Osteoblast (primary cell): Measurements from ENCODE around the gene MKRN2. TPM values are rescaled to one million over a fixed set of nuclear protein-coding genes. Genes with fewer than 3 reads are reported as not detected.

Experiments
- DNase-seq: peaks from one replicate; pipeline ENCODE4 v3.0.0; 2011; ENCODE audit warnings: low spot score, mixed read lengths; ENCODE audit not compliant: insufficient read length; ENCODE audit errors: missing footprints
- H2AFZ ChIP-seq: 2 replicates; pipeline ENCODE4 v1.6.0; 2011; ENCODE audit warnings: mild to moderate bottlenecking, low read length
- H3K27ac ChIP-seq: 2 replicates; pipeline ENCODE4 v1.5.1; 2011; ENCODE audit warnings: mild to moderate bottlenecking, low read depth, low read length, moderate library complexity
- H3K27me3 ChIP-seq: 2 replicates; pipeline ENCODE4 v1.6.0; 2012; ENCODE audit warnings: mild to moderate bottlenecking, control low read depth, inconsistent platforms, low read length, moderate library complexity; ENCODE audit not compliant: insufficient read depth
- H3K36me3 ChIP-seq: 2 replicates; pipeline ENCODE4 v1.5.1; 2011; ENCODE audit warnings: mild to moderate bottlenecking, low read length, control low read depth, moderate library complexity; ENCODE audit not compliant: insufficient read depth
- H3K4me1 ChIP-seq: 2 replicates; pipeline ENCODE4 v1.5.1; 2011; ENCODE audit warnings: mild to moderate bottlenecking, low read length, control low read depth, moderate library complexity; ENCODE audit not compliant: insufficient read depth
- H3K4me2 ChIP-seq: 2 replicates; pipeline ENCODE4 v1.6.0; 2011; ENCODE audit warnings: mild to moderate bottlenecking, low read length; ENCODE audit not compliant: insufficient read depth
- H3K4me3 ChIP-seq: fragments of 200-600 bp; sonication (generic); 3 replicates; pipeline ENCODE4 v1.5.1; 2012; ENCODE audit warnings: mild to moderate bottlenecking, low read length, inconsistent platforms; ENCODE audit not compliant: insufficient read depth
- H3K79me2 ChIP-seq: 2 replicates; pipeline ENCODE4 v1.6.0; 2012; ENCODE audit warnings: mild to moderate bottlenecking, low read length, control low read depth, inconsistent platforms; ENCODE audit not compliant: insufficient read depth
- H3K9me3 ChIP-seq: 2 replicates; pipeline ENCODE4 v1.5.1; 2011; ENCODE audit warnings: low read depth, low read length, control low read depth
- H4K20me1 ChIP-seq: 2 replicates; pipeline ENCODE4 v1.6.0; 2012; ENCODE audit warnings: mild to moderate bottlenecking, low read length, control low read depth; ENCODE audit not compliant: insufficient read depth
- total RNA-seq: library from RNA; depleted of rRNA; stranded (reverse); fragments of >200 nt; gene quantifications from 2 replicates; pipeline ENCODE4 v1.2.3, GENCODE V29; 2012
- TF ChIP-seq, protein P1 (sequence below): IDR thresholded peaks from 2 replicates; pipeline ENCODE4 v1.5.1; 2011; ENCODE audit warnings: mild to moderate bottlenecking, low read depth, low read length, moderate library complexity; ENCODE audit errors: extremely low read depth

MKRN2 gene
- total RNA-seq, 1 donor: 40.9 TPM

DNA sequence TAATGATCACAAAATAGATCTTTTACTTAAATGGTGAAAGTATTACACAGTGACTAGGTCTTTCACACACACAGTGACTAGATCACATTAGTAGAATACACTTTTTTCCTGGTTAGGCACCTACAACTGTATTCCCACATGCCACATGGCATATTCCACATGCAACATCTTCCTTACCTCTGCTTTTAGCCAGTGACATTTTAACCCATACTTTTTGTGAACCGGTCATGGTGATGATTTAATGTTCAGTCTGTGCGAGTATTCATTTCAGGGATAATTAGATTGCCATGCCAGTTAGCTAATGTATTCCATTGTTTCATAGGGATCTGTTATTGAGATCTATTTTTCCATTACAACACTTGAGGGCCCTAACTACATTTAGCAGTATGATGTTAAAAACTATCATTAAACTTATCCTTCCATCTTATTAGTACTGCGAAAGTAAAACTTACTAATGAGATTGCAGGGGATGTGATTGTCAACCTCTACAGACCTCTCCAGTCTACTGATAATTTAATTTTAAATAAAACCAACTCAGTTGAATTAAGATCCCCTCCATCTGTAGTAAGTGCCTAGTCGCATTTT, 44.3 kb upstream of the MKRN2 start:
- Histone ChIP-seq H3K27me3 (no peaks in the 10 kb centered on the region), H3K4me3 (no peak overlapping the region), H3K79me2 (peaks cover 2% of the 10 kb centered on the region), H4K20me1 (no peaks in the 10 kb centered on the region), H3K27ac (no peak overlapping the region), H3K9me3 (no peaks in the 10 kb centered on the region), H3K4me1 (peaks cover 13% of the 10 kb centered on the region), H3K36me3 (peaks cover 5% of the 10 kb centered on the region), H2AFZ (no peak overlapping the region), H3K4me2 (no peak overlapping the region)
- TF ChIP-seq, protein P1, sequence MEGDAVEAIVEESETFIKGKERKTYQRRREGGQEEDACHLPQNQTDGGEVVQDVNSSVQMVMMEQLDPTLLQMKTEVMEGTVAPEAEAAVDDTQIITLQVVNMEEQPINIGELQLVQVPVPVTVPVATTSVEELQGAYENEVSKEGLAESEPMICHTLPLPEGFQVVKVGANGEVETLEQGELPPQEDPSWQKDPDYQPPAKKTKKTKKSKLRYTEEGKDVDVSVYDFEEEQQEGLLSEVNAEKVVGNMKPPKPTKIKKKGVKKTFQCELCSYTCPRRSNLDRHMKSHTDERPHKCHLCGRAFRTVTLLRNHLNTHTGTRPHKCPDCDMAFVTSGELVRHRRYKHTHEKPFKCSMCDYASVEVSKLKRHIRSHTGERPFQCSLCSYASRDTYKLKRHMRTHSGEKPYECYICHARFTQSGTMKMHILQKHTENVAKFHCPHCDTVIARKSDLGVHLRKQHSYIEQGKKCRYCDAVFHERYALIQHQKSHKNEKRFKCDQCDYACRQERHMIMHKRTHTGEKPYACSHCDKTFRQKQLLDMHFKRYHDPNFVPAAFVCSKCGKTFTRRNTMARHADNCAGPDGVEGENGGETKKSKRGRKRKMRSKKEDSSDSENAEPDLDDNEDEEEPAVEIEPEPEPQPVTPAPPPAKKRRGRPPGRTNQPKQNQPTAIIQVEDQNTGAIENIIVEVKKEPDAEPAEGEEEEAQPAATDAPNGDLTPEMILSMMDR: no peak
- no peak for DNase-seq

DNA sequence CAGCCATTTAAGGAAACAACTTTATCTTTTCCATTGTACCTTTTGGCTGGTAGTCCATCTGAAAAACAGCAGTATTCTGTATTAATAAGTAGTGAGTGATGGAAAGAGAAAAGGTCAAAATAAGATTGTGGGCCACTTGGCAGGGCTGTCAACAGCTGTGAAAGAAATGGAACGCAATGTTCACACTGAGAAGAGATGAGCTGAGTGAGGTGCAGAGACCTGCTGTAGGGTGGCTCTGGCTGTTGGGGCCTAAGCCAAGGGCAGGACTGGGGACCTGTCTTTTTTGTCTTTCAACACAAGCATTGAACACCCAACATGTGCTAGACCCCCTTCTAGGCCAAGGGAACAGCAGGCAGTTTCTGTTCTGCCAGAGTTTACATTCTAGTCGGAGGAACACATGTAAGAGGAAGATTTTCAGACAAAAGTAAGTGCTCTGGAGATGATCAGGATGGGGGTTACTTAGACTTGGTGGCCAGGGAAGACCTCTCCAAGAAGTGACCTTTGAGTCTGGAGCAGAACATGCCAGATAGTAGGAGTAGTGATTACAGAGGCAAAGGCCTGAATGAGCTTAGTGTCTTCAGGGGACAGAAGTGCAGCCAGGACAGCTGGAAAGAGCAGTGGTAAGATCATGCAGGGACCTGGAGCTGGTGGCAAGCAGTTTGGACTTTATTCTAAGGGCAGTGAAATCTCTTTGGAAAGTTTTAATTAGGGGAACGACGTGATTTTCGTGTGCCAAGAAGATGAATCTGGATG, 43.0 kb upstream of the MKRN2 start:
- H3K9me3 ChIP-seq: no peaks in the 10 kb centered on the region
- H3K4me3 ChIP-seq: no peak overlapping the region
- H3K79me2 ChIP-seq: peaks cover 2% of the 10 kb centered on the region
- TF ChIP-seq, protein P1: no peak
- H3K36me3 ChIP-seq: peaks cover 5% of the 10 kb centered on the region
- H4K20me1 ChIP-seq: no peaks in the 10 kb centered on the region
- peaks cover 2% of the 10 kb centered on the region for H3K4me1 ChIP-seq
- no peak overlapping the region for H3K4me2 ChIP-seq
- no peak overlapping the region for H3K27ac ChIP-seq
- H2AFZ ChIP-seq: no peak overlapping the region
- no peak for DNase-seq
- H3K27me3 ChIP-seq: no peaks in the 10 kb centered on the region

DNA sequence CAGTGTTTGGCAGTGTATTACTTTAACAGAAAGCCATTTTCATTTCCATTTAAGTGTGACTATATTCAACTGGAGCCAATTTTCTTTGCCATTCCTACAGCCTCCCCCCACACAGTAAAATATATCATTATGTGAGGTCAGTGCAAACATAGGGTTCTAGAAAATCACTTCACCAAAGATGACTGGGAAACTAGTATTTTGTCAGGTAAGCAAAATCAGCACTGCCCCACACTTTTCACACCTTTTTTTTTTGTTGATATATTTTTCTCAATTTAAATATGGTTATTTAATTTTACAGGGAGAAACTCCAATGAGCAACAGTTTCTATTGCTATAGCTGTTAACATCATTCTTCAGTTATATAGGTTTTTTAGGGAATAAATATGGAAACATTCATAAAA, 41.3 kb upstream of the MKRN2 start:
- no peak for DNase-seq
- Histone ChIP-seq H3K4me3 (no peak overlapping the region), H3K36me3 (peaks cover 6% of the 10 kb centered on the region), H3K4me1 (no peaks in the 10 kb centered on the region), H3K27ac (no peak overlapping the region), H3K9me3 (no peaks in the 10 kb centered on the region), H4K20me1 (no peaks in the 10 kb centered on the region), H3K27me3 (no peaks in the 10 kb centered on the region), H3K4me2 (no peak overlapping the region), H2AFZ (no peak overlapping the region), H3K79me2 (no peaks in the 10 kb centered on the region)
- TF ChIP-seq, protein P1: no peak

DNA sequence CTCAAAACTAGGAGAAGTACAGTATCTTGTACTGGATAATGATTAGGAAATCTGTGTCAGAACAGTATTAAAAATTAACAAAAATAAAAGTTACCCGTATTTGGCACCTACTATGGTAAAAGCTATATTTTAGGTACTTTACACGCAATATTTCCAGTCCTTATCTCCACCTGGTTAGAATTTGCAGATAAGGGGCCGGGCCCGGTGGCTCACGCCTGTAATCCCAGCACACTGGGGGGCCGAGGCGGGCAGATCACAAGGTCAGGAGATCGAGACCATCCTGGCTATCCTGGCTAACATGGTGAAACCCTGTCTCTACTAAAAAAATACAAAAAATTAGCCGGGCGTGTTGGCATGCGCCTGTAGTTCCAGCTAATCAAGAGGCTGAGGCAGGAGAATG, 40.0 kb upstream of the MKRN2 start:
- H3K4me1 ChIP-seq: no peaks in the 10 kb centered on the region
- H3K4me3 ChIP-seq: no peak overlapping the region
- no peak overlapping the region for H2AFZ ChIP-seq
- TF ChIP-seq, protein P1: no peak
- H3K79me2 ChIP-seq: no peaks in the 10 kb centered on the region
- H3K27ac ChIP-seq: no peak overlapping the region
- H3K9me3 ChIP-seq: no peaks in the 10 kb centered on the region
- DNase-seq: no peak
- no peaks in the 10 kb centered on the region for H3K27me3 ChIP-seq
- H3K4me2 ChIP-seq: no peak overlapping the region
- no peaks in the 10 kb centered on the region for H4K20me1 ChIP-seq
- H3K36me3 ChIP-seq: peaks cover 11% of the 10 kb centered on the region
